MM.1S (cell line): Measurements from ENCODE around the gene MSH4.

ENCODE experiments used
- CTCF ChIP-seq: fragments of 300-600 bp; sonication (generic); IDR thresholded peaks from 2 replicates; pipeline ENCODE4 v1.5.1; 2016; ENCODE audit warnings: antibody characterized with exemption, low read length, mixed read lengths
- EZH2 ChIP-seq: fragments of 300-600 bp; sonication (generic); optimal IDR thresholded peaks from 2 replicates; pipeline ENCODE3; 2017; ENCODE audit warnings: low read depth, mild to moderate bottlenecking, antibody characterized with exemption, low read length, mixed read lengths

GRCh38 chr1:75795703-75796193 lies 934 bp upstream of the MSH4 start:
- TF ChIP-seq CTCF (no peak), EZH2 (no peak)
